Measurements from ENCODE around the gene SMTNL2.
"Not testable (repeated sequence)": the region's sequence is repeated elsewhere in the genome, so short reads cannot be mapped to it uniquely, and the experiment has no call there.

SMTNL2 gene

GRCh38 chr17:4600563-4600962 is 16.2 kb downstream of the SMTNL2 start:
- no peak for DNase-seq (ENCODE audit: low read depth in 1 of 2, low spot score in 1 of 2)

DNA sequence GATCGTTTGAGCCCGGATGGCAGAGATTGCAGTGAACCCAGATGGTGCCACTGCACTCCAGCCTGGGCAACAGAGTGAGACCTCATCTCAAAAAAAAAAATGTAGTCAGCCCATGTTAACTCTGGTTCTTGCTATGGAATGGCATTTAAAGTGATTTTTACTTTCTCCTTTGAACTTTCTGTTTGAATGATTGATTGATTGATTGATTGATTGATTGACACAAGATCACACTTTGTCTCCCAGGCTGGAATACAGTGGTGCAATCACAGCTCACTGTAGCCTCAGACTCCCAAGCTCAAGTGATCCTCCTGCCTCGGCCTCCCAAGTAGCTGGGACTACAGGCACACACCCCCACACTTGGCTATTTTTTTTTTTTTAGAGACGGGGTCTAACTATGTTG is 17.0 kb downstream of the SMTNL2 start:
- no peak for DNase-seq (ENCODE audit: low read depth in 1 of 2, low spot score in 1 of 2)

DNA sequence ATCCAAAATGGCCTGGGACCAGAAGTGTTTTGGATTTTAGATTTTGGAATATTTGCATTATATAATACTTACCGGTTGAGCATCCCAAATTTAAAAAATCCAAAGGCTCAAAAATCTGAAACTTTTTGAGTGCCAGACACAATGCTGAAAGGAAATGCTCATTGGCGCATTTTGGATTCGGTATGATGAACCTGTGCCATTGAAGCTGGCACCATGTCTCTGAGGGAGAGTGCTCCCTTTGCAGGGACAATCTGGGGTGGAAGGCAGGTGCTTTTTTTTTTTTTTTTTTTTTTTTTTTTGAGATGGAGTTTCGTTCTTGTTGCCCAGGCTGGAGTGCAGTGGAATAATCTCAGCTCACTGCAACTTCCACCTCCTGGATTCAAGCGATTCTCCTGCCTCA is 17.7 kb downstream of the SMTNL2 start:
- DNase-seq (ENCODE audit: low read depth in 1 of 2, low spot score in 1 of 2) = no peak

DNA sequence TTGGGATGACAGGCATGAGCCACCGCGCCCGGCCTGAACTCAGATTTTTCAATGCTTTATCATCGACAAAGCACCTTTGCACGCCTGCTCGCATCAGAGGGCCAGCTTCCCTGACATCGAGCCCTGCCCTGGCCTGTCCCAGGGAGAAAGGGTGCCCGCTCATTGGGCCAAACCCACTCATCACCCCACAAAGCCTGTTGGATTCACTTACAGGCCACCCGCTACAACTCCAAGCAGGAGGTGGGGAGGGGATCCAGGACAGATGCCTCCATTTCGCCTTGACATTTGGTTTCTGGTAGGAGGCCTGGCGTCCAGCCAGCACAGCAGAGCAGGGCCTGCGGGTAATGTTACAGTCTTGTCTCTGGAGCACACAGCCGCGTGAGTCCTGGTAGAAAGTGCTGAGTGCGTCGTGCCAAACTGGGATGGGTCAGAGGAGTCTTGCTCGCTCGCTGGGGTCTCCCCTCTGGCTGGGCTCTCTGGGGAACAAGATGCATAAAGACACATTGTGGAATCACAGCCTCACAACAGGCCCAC is 19.8 kb downstream of the SMTNL2 start:
- no peak for DNase-seq (ENCODE audit: low read depth in 1 of 2, low spot score in 1 of 2)

GRCh38 chr17:4604736-4605135 is 20.4 kb downstream of the SMTNL2 start:
- DNase-seq (ENCODE audit: low read depth in 1 of 2, low spot score in 1 of 2) = not testable (repeated sequence)

GRCh38 chr17:4605826-4606225 is 21.5 kb downstream of the SMTNL2 start:
- DNase-seq (ENCODE audit: low read depth in 1 of 2, low spot score in 1 of 2) = no peak

GRCh38 chr17:4607261-4607741 is 23.0 kb downstream of the SMTNL2 start:
- DNase-seq (ENCODE audit: low read depth in 1 of 2, low spot score in 1 of 2) = no peak

DNA sequence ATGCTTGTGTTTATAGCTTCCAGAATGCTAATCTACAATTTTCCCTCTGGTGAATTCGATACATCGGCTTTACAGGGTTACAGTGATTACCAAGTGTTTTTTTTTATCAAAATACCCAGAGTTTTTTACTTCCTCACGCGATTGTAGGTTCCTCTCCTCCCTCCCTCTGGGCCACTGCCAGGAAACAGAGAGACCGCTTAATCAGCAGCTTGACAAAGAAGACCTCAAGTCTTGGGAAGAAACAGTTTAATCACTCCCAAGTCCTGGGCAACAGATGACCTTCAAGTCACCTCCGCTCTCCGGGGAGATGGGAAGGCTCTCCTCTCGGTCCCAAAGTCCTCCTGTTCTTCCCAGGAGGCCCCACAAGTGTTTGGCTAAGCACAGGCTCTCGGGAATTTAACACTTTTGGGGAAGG is 23.5 kb downstream of the SMTNL2 start:
- DNase-seq (ENCODE audit: low read depth in 1 of 2, low spot score in 1 of 2) = no peak

GRCh38 chr17:4609761-4610160 is 25.4 kb downstream of the SMTNL2 start:
- DNase-seq (ENCODE audit: low read depth in 1 of 2, low spot score in 1 of 2) = no peak

- no peak for DNase-seq (ENCODE audit: low read depth in 1 of 2, low spot score in 1 of 2)
These were observed 25.8 kb downstream of the SMTNL2 start for GRCh38 chr17:4610162-4610561.

GRCh38 chr17:4610656-4611055 is 26.3 kb downstream of the SMTNL2 start:
- no peak for DNase-seq (ENCODE audit: low read depth in 1 of 2, low spot score in 1 of 2)

DNA sequence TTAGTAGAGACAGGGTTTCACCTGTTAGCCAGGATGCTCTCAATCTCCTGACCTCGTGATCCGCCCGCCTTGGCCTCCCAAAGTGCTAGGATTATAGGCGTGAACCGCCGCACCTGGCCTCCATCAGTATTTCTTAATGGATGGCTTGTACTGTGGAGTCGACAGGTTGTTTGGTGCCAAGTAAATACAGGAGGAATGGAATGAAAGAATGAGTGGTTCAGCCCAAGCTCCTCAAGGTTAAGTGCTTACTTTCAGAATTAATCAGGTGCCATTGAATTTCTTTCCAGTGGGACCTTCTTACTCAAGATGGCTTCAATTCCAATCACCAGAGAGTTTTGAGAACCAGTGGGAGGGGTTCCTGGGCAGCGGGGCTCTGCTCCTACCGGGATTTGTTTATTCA is 32.1 kb downstream of the SMTNL2 start:
- DNase-seq (ENCODE audit: low read depth in 1 of 2, low spot score in 1 of 2) = no peak

GRCh38 chr17:4617090-4617489 is 32.8 kb downstream of the SMTNL2 start:
- DNase-seq (ENCODE audit: low read depth in 1 of 2, low spot score in 1 of 2) = no peak

- no peak for DNase-seq (ENCODE audit: low read depth in 1 of 2, low spot score in 1 of 2)
These were observed 33.4 kb downstream of the SMTNL2 start for GRCh38 chr17:4617590-4618351.

- DNase-seq (ENCODE audit: low read depth in 1 of 2, low spot score in 1 of 2) = no peak
These were observed 36.3 kb downstream of the SMTNL2 start for GRCh38 chr17:4620531-4621101.

- DNase-seq (ENCODE audit: low read depth in 1 of 2, low spot score in 1 of 2) = no peak
These were observed 38.0 kb downstream of the SMTNL2 start for GRCh38 chr17:4622375-4622774.

DNA sequence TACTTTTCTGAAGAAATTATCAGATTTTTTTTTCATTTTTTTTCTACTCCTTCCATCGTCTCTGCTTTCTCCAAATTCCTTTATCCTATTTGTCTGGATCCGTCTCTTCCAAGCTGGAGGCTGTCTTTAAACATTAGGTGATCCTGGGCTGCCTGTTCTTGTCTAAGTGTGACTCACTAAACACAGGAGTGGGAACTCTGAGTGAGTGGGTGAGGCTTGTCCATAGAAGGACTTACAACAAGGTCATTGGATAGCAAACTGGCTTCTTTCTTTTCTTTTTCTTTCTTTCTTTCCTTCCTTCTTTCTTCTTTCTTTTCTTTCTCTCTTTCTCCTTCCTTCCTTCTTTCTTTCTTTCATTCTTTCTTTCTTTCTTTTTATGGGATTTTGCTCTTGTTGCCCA is 38.9 kb downstream of the SMTNL2 start:
- no peak for DNase-seq (ENCODE audit: low read depth in 1 of 2, low spot score in 1 of 2)

- DNase-seq (ENCODE audit: low read depth in 1 of 2, low spot score in 1 of 2) = not testable (repeated sequence)
These were observed 40.2 kb downstream of the SMTNL2 start for GRCh38 chr17:4624451-4624911.

DNA sequence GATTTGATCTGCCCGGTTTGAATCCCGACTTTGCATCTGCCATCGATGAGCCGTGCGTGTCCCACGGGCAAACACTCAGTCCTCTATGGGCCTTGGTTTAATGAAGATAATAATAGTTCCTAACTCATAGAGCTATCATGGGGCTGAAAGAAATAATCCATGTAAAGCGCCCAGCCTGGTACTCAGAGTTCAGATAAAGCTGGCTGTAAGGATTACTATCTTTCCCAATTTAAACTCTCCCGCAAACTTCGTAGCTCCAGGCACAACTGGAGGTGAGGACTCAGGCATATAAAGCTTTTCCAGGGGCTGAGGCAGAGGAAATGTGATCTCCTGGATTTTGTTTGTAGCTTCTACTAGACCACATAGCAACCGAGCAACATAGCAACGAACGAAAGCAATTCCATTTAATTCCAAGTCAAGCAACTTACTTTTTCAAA is 40.9 kb downstream of the SMTNL2 start:
- no peak for DNase-seq (ENCODE audit: low read depth in 1 of 2, low spot score in 1 of 2)

GRCh38 chr17:4626734-4627256 is 42.5 kb downstream of the SMTNL2 start:
- DNase-seq (ENCODE audit: low read depth in 1 of 2, low spot score in 1 of 2) = no peak

DNA sequence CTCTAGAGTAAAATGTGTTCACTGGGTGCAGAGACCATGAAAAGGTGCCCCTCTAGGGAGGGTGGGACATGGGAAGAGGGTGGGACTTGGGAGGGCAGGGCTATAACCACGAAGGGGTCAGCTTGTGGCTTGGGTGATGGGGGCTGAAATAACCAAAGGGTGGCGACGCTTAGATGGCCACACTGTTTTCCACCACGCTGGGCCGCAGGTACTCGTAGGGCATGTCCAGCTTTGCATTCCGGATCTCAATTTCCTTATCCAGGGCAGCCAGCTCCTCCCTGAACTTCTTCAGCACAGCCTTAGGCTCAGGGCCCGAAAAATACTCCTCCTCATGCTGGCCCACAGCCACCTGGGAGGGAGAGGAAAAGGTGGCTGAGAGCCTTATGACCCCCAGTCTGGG is 47.1 kb downstream of the SMTNL2 start:
- DNase-seq (ENCODE audit: low read depth in 1 of 2, low spot score in 1 of 2) = no peak
